Aorta (tissue), 5 donors: ENCODE measurements around the gene LDLRAD2. TPM values are rescaled to one million over a fixed set of nuclear protein-coding genes. Genes with fewer than 3 reads are reported as not detected.

Source experiments
- ATAC-seq: fragments of 200-7000 bp; cut with Tn5 transposase; one replicate; pipeline ENCODE4 v1.9.1; 2022; ENCODE audit warnings: moderate library complexity; ENCODE audit not compliant: low FRiP score
- DNase-seq, 2 donors: peaks; one replicate each; pipeline ENCODE4 v3.0.0-alpha.2; 2020
- H3K27ac ChIP-seq, 2 donors: one replicate each; pipeline ENCODE4 v1.5.1; 2013; ENCODE audit warnings: low read length in 2 of 2, mild to moderate bottlenecking in 2 of 2, moderate library complexity in 2 of 2, control low read depth in 1 of 2, inconsistent platforms in 1 of 2, low read depth in 1 of 2
- H3K27me3 ChIP-seq, 2 donors: one replicate each; pipeline ENCODE4 v1.6.1; 2013; ENCODE audit warnings: control low read depth in 1 of 2, low read length in 1 of 2, mild to moderate bottlenecking in 1 of 2, moderate library complexity in 1 of 2; ENCODE audit not compliant: insufficient read depth in 2 of 2, control insufficient read depth in 1 of 2
- H3K36me3 ChIP-seq, 2 donors: one replicate each; pipeline ENCODE4 v1.6.1; 2013; ENCODE audit warnings: control low read depth in 1 of 2, low read length in 1 of 2, mild to moderate bottlenecking in 1 of 2; ENCODE audit not compliant: insufficient read depth in 2 of 2, control insufficient read depth in 1 of 2
- H3K4me1 ChIP-seq, 2 donors: one replicate each; pipeline ENCODE4 v1.6.1; 2013; ENCODE audit warnings: low read length in 2 of 2, control low read depth in 1 of 2, mild to moderate bottlenecking in 1 of 2, moderate library complexity in 1 of 2; ENCODE audit not compliant: insufficient read depth in 2 of 2, control insufficient read depth in 1 of 2
- H3K4me3 ChIP-seq, 2 donors: one replicate each; pipeline ENCODE4 v1.5.1; 2013; ENCODE audit warnings: low read length in 2 of 2, control low read depth in 1 of 2, mild to moderate bottlenecking in 1 of 2
- H3K9me3 ChIP-seq: one replicate; pipeline ENCODE4 v1.6.1; 2013; ENCODE audit warnings: mild to moderate bottlenecking, low read length; ENCODE audit not compliant: control insufficient read depth
- WGBS, 2 donors: extraction: QIAGEN DNeasy Blood & Tissue Kit; methylation state at CpG; one replicate each; pipeline ENCODE4 v1.1.7; 2013; 5-methylcytosine and 5-hydroxymethylcytosine counted together
- intact Hi-C, 2 donors: fragments of 100-400 bp; cut with DNase I; formaldehyde crosslinking; loops; one replicate each; pipeline versions ENCODE4 v1.14.2 to v1.15.0; 2022
- polyA plus RNA-seq, 2 donors: library from polyadenylated mRNA; stranded (reverse); fragments of 200-250 nt; gene quantifications; one replicate each; pipeline ENCODE4 v1.2.3, GENCODE V29; 2013
- total RNA-seq, 2 donors: library from RNA; stranded (reverse); fragmentation: NEBNext Ultra II Directional; extraction: Animal tissue kit (Norgen Biotek cat#: 25700); gene quantifications; one replicate each; pipeline ENCODE4 v1.2.1, GENCODE V29; 2021
- donor health status: healthy with polysubstance abuse.
- donor health status: Bipolar disorder and iron deficiency.
- donor health status: DM: no; HTN: no; CAD: no.
- donor health status: DM: no; HTN: no; CAD: no.
- donor health status: DM: yes; HTN: yes; CAD: no.

The LDLRAD2 gene
- total and polyA plus RNA-seq, 4 donors, result 0.15 to 9.0 (median 1.1) TPM

GRCh38 chr1:21848524-21849174, 36.6 kb downstream of the LDLRAD2 start:
- Histone ChIP-seq H3K9me3 (no peaks in the 10 kb centered on the region), H3K27me3 (no peaks in the 10 kb centered on the region), H3K4me3 (no peak overlapping the region), H3K36me3 (peaks cover 4 to 30% of the 10 kb centered on the region in 2 donors), H3K4me1 (no peaks in the 10 kb centered on the region), H3K27ac (no peak overlapping the region)
- ATAC-seq, result no peak
- no peak for DNase-seq
- intact Hi-C loops, result no loop called here
- WGBS, 2 donors, result 94 to 97% methylated on average over 17 of the region's 17 CpGs

- Histone ChIP-seq H3K36me3 (peaks cover 4 to 35% of the 10 kb centered on the region in 2 donors), H3K27ac (no peak overlapping the region), H3K4me3 (no peak overlapping the region), H3K27me3 (no peaks in the 10 kb centered on the region), H3K9me3 (no peaks in the 10 kb centered on the region), H3K4me1 (no peaks in the 10 kb centered on the region)
- intact Hi-C loops, result no loop called here
- DNase-seq, result peak in 1 of 2 donors; percentile 76
- no peak for ATAC-seq
- WGBS, 2 donors, result 91 to 93% methylated on average over 30 of the region's 30 CpGs
Observed at GRCh38 chr1:21849909-21850576, 38.0 kb downstream of the LDLRAD2 start.

GRCh38 chr1:21851430-21852250, 39.6 kb downstream of the LDLRAD2 start:
- intact Hi-C loops, result no loop called here
- Histone ChIP-seq H3K4me1 (no peaks in the 10 kb centered on the region), H3K9me3 (no peaks in the 10 kb centered on the region), H3K27ac (no peak overlapping the region), H3K27me3 (no peaks in the 10 kb centered on the region), H3K4me3 (no peak overlapping the region), H3K36me3 (peaks cover 4 to 41% of the 10 kb centered on the region in 2 donors)
- DNase-seq (peak in 1 of 2 donors; percentile 69), ATAC-seq (no peak)
- 93 to 94% methylated on average over 32 to 33 of the region's 33 CpGs for WGBS, 2 donors

- no peaks in the 10 kb centered on the region for H3K9me3 ChIP-seq
- H3K27ac ChIP-seq, result no peak overlapping the region
- H3K4me3 ChIP-seq, result no peak overlapping the region
- 90% methylated on average over 23 to 29 of the region's 29 CpGs for WGBS, 2 donors
- DNase-seq, result peak in 1 of 2 donors; percentile 71
- H3K4me1 ChIP-seq, result no peaks in the 10 kb centered on the region
- peaks cover 2 to 39% of the 10 kb centered on the region in 2 donors for H3K36me3 ChIP-seq
- intact Hi-C loops, result no loop called here
- no peak for ATAC-seq
- H3K27me3 ChIP-seq, result no peaks in the 10 kb centered on the region
Observed at GRCh38 chr1:21852282-21853130, 40.4 kb downstream of the LDLRAD2 start.

- Histone ChIP-seq H3K36me3 (peaks cover 2 to 34% of the 10 kb centered on the region in 2 donors), H3K4me3 (no peak overlapping the region), H3K27me3 (no peaks in the 10 kb centered on the region), H3K27ac (no peak overlapping the region), H3K4me1 (no peaks in the 10 kb centered on the region), H3K9me3 (no peaks in the 10 kb centered on the region)
- no peak for ATAC-seq
- 78 to 83% methylated on average over 7 of the region's 7 CpGs for WGBS, 2 donors
- DNase-seq, result no peak
- intact Hi-C loops, result no loop called here
Observed at GRCh38 chr1:21853131-21853427, 41.0 kb downstream of the LDLRAD2 start.

GRCh38 chr1:21854090-21854750, 42.2 kb downstream of the LDLRAD2 start:
- Histone ChIP-seq H3K27me3 (no peaks in the 10 kb centered on the region), H3K27ac (no peak overlapping the region), H3K9me3 (no peaks in the 10 kb centered on the region), H3K4me1 (no peaks in the 10 kb centered on the region), H3K4me3 (no peak overlapping the region), H3K36me3 (peaks cover 0 to 27% of the 10 kb centered on the region in 2 donors)
- 84 to 85% methylated on average over 21 of the region's 21 CpGs for WGBS, 2 donors
- no peak for ATAC-seq
- intact Hi-C loops, result no loop called here
- peak in 1 of 2 donors; percentile 68 for DNase-seq

- H3K4me3 ChIP-seq, result no peak overlapping the region
- DNase-seq, result peak in 1 of 2 donors; percentile 69
- peaks cover 0 to 31% of the 10 kb centered on the region in 2 donors for H3K36me3 ChIP-seq
- ATAC-seq, result no peak
- WGBS, 2 donors, result 88 to 89% methylated on average over 13 of the region's 13 CpGs
- H3K4me1 ChIP-seq, result no peaks in the 10 kb centered on the region
- H3K9me3 ChIP-seq, result no peaks in the 10 kb centered on the region
- no peaks in the 10 kb centered on the region for H3K27me3 ChIP-seq
- H3K27ac ChIP-seq, result no peak overlapping the region
- intact Hi-C loops, result no loop called here
Observed at GRCh38 chr1:21854751-21855131, 42.7 kb downstream of the LDLRAD2 start.
